Urinary bladder (tissue), 4 donors: ENCODE measurements around the gene CTXN3. TPM values are rescaled to one million over a fixed set of nuclear protein-coding genes. Genes with fewer than 3 reads are reported as not detected.

ENCODE experiments used
- DNase-seq: peaks from one replicate; pipeline ENCODE4 v3.0.0-alpha.2; 2015; ENCODE audit errors: extremely low spot score
- H3K27ac ChIP-seq: one replicate; pipeline ENCODE4 v1.5.1; 2013; ENCODE audit warnings: low read depth, mild to moderate bottlenecking, moderate library complexity
- H3K36me3 ChIP-seq: one replicate; pipeline ENCODE4 v1.6.1; 2013; ENCODE audit warnings: mild to moderate bottlenecking, moderate library complexity; ENCODE audit not compliant: insufficient read depth
- H3K4me1 ChIP-seq: one replicate; pipeline ENCODE4 v1.6.1; 2013; ENCODE audit warnings: mild to moderate bottlenecking, moderate library complexity; ENCODE audit not compliant: insufficient read depth
- H3K4me3 ChIP-seq: one replicate; pipeline ENCODE4 v1.5.1; 2013; ENCODE audit warnings: low read depth, low read length
- WGBS: extraction: QIAGEN DNeasy Blood & Tissue Kit; methylation state at CpG from one replicate; pipeline ENCODE4 v1.1.7; 2013; 5-methylcytosine and 5-hydroxymethylcytosine counted together
- polyA plus RNA-seq: library from polyadenylated mRNA; stranded (reverse); fragments of 200-250 nt; gene quantifications from one replicate; pipeline ENCODE4 v1.2.3, GENCODE V29; 2013
- total RNA-seq: library from RNA; depleted of rRNA; stranded (reverse); fragments of >200 nt; gene quantifications from one replicate; pipeline ENCODE4 v1.2.3, GENCODE V29; 2014
- donor health status: healthy with polysubstance abuse.
- donor health status: healthy.

The CTXN3 gene
- total RNA-seq: 1.1 TPM
- 0.06 TPM for polyA plus RNA-seq

DNA sequence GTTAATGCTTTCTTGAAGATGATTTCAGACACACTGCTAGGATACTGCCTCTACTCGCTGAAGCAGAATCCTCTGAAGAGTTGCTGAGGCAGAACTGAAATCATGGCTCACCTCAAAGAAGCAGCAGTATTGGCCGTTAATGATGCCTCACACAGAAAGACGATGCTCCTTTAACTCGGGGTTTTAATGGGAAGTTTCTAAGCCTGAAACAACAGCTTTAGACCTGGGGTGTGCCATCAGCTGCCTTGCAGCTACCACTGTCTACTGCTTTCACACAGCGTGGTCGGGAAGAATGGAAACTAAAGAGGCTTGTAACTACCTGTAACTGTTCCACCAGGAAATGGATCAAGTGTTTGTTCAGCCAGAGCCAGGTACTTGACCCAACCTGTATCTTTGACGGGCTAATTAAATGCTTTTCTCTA is at the start of gene CTXN3:
TSS of gene CTXN3 (plus strand) at position 65 of the 422 bp plus-strand sequence. CDS start 8,440 bp downstream, outside the sequence.
- Histone ChIP-seq H3K4me3 (no peak within 1 kb of the TSS), H3K4me1 (no peaks in the 10 kb centered on the region), H3K27ac (no peak within 1 kb of the TSS), H3K36me3 (no peaks in the 10 kb centered on the region)
- 79% methylated on average over 7 of the region's 7 CpGs for WGBS
- no peak for DNase-seq

DNA sequence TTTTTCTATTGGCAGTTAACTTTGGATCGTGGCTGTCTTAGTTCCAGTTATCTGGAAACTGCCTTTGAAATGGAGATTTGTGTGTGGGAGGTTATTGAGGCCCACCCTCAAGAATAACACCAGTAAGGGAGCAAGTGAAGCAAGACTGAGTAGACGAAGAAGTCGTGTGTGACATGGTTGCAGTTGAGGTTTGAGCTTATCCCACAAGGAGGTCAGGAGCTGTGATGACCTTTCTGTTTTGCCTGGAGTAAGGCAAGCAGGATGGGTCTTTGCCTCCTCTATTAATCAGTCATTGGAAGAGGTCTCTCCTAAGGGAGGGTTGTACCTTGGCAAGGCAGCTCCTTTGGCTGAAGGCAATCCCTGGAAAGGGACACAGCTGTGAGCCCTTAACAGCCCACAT is 49.6 kb upstream of the CTXN3 start:
- no peak for DNase-seq
- no peaks in the 10 kb centered on the region for H3K36me3 ChIP-seq
- H3K4me3 ChIP-seq: no peak overlapping the region
- no peak overlapping the region for H3K27ac ChIP-seq
- no peaks in the 10 kb centered on the region for H3K4me1 ChIP-seq
- WGBS: 74% methylated on average over 3 of the region's 3 CpGs

DNA sequence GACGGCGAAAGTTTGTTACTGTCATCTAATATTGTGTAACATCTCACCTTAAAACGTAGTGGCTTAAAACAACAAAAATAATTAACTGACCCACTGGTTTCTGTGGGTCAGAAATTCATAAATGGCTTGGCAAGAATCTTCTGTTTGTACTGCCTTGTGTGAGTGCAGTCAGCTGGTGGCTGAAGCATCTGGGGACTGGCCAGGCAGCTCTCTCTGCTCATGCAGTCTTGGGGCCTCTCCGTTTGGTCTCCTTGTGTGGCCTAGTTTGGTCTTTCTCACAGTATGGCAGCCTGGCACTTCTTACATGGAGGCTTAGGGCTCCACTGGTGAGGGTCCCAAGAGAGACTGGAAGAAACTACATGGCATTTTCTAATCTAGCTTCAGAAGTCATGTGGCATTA is 49.0 kb upstream of the CTXN3 start:
- H3K27ac ChIP-seq: no peak overlapping the region
- H3K36me3 ChIP-seq: no peaks in the 10 kb centered on the region
- H3K4me3 ChIP-seq: no peak overlapping the region
- 64% methylated on average over 4 of the region's 4 CpGs for WGBS
- H3K4me1 ChIP-seq: no peaks in the 10 kb centered on the region
- DNase-seq: no peak

DNA sequence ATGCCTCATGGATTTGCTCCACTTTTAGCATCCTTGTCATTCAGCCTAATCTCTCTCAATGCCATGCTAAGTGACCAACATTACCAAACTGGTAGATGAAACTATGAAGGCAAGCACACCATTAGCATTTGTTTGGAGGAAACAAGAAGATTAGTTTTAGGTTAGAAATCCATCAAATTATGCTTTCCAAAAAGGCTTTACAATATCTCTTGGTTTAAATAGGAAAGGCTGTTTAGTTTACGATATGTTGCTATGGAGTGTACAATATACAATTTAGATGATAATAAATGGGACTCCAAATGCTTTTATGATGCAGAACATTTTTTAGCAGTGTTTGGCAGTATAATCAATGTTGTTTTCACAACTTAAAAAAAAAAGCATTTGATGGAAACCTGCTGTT is 47.8 kb upstream of the CTXN3 start:
- no peak overlapping the region for H3K4me3 ChIP-seq
- WGBS: 47% methylated on average over 1 of the region's 1 CpG
- no peaks in the 10 kb centered on the region for H3K4me1 ChIP-seq
- no peak overlapping the region for H3K27ac ChIP-seq
- H3K36me3 ChIP-seq: no peaks in the 10 kb centered on the region
- DNase-seq: no peak

DNA sequence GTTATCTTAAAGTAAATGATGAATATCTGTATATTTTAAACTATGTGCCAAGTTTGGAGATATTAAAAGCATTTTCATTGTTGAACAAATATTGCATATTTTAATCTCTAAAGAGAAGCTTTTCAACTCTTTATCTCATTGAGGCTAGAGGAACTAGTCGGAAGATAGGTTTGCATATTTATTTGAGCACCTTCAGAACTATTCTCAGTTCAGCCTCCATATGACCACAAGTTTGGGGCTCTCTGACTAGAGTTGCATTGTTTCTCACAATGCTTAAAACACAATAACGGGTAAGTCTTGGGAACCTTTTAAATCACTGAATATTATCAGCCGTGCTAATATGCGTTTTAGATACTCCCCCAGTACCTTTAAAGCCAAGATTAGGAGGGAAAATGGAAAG is 47.3 kb upstream of the CTXN3 start:
- H3K36me3 ChIP-seq: no peaks in the 10 kb centered on the region
- no peaks in the 10 kb centered on the region for H3K4me1 ChIP-seq
- H3K27ac ChIP-seq: no peak overlapping the region
- DNase-seq: no peak
- no peak overlapping the region for H3K4me3 ChIP-seq
- 78% methylated on average over 4 of the region's 4 CpGs for WGBS

DNA sequence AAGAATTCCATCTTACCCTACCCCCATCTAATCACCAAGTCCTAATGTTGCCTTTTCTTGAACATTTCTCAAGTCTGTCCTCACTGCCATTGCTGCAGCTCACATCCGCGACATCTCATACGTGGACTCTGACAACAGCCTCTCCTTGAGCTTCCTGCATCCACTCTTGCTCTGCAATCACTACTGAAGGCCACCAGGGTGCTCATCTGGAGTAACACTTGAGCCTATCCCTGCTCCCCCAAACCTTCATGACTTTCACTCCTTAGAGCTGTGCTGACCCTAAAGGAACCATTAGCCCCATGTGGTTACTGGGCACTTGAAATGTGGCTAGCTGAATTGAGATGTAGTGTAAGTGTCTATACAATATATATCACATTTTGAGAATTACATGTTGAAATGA is 46.4 kb upstream of the CTXN3 start:
- no peaks in the 10 kb centered on the region for H3K4me1 ChIP-seq
- 97% methylated on average over 3 of the region's 3 CpGs for WGBS
- no peak overlapping the region for H3K27ac ChIP-seq
- H3K4me3 ChIP-seq: no peak overlapping the region
- DNase-seq: no peak
- H3K36me3 ChIP-seq: no peaks in the 10 kb centered on the region

DNA sequence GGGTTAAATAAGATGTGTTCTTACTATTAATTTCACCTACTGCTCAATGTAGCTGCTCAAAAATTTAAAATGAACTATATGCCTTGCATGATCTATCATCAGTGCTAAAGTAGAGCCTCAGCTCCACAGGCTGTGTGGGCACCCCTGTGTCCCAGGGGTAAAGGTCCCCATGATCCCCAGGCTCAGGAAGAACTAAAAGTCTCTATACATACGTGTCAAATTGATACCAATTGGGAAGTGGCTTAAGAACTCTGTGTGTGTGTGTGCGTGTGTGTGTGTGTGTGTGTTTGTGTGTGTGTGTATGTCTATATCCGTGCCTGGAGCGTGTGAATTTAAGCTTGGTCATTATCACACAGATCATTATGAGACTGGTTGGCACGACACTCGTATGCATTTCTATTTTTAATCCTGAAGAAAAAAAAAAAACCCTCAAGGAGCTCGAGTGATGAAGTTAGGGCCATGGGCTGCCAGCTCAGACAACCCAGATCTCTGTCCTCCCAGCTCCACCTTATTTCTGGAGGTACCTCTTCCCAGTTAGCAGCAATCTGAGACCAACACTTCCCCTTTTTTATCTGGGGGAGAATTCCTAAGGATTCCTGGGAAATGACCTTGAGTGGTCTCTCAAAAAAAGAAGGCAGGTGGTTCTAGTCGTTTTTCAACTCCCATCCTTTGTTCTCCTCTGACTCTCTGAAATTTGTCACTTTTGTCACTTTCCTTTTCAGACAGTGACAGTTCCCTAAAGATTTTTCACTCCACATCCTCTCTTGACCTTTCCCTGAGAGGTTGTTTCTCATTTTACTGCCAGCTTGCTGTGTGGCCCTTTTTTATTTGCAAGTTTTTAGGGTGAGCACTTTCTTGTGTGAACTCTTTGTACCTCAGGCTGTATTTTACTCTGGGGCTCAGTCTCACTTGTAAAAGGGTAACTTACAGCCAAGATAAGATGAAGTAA is 45.7 kb upstream of the CTXN3 start:
- 50% methylated on average over 8 of the region's 8 CpGs for WGBS

DNA sequence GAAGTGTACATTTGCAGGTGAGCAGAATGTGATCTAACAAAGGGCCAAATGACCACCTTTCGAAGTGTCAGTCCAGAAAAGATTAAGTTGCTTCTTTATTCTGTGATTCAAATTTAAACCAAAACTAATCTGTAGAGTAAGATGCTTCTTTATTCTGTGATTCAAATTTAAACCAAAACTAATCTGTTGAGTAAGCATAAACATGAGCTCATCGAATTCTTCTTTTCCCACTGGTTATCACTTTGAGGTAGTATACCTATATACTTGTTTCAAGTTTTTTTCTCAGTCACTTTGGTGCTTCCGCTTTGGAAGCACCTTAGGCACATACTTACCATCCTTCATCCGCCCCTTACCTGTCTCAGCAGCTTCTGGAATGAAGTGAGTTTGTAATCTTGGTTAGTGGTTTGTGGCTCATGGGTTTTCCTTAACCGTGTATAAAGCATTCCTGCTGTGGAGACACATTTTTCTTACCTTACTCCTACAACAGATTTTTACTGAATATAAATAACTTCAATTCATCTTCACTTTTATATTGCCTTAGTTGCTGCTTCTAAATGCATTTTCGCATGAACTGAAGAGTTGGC is 40.7 kb upstream of the CTXN3 start:
- no peak for DNase-seq
- H3K36me3 ChIP-seq: no peaks in the 10 kb centered on the region
- H3K4me1 ChIP-seq: no peaks in the 10 kb centered on the region
- no peak overlapping the region for H3K27ac ChIP-seq
- no peak overlapping the region for H3K4me3 ChIP-seq
- 83% methylated on average over 6 of the region's 6 CpGs for WGBS

More for the DNA sequence above, 45.7 kb upstream of the CTXN3 start:
- H3K4me3 ChIP-seq: no peak overlapping the region
- no peak for DNase-seq
- no peaks in the 10 kb centered on the region for H3K36me3 ChIP-seq
- H3K27ac ChIP-seq: no peak overlapping the region
- no peaks in the 10 kb centered on the region for H3K4me1 ChIP-seq

DNA sequence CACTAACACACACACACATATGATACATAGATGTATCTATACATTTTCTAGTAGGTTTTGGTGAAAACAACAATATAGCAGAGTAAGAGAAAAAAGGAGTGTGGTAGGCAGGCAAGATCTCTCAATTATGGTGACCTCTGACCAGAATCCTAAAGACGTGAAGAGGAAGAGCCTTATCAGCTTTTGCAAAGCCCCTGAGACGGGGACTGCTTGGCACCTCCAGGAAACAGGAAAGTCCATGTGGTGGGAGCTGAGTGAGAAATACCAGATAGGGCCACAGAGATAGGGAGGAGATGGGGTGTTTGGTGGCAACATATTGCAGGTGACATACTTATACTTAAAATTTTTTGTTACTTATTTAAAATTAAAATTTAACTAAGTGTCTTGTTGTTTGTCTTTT is 39.9 kb upstream of the CTXN3 start:
- Histone ChIP-seq H3K4me1 (no peaks in the 10 kb centered on the region), H3K27ac (no peak overlapping the region), H3K36me3 (no peaks in the 10 kb centered on the region), H3K4me3 (no peak overlapping the region)
- 55% methylated on average over 2 of the region's 2 CpGs for WGBS
- no peak for DNase-seq

DNA sequence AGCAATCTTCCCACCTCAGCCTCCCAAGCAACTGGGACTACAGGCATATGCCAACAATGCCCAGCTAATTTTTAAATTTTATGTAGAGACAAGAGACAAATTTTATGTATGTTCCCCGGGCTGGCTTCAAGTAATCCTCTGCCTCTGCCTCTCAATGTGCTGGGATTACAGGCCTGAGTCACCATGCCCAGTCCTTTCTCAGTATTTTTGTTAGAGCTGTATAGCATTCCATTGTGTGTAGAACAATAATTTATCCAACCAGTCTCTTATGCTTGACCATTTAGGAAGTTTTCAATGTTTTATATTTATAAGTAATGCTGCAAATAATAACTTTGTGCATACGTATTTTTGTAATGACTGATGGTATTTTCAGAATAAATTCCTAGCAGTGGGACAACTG is 38.9 kb upstream of the CTXN3 start:
- no peaks in the 10 kb centered on the region for H3K4me1 ChIP-seq
- DNase-seq: no peak
- H3K4me3 ChIP-seq: no peak overlapping the region
- no peaks in the 10 kb centered on the region for H3K36me3 ChIP-seq
- no peak overlapping the region for H3K27ac ChIP-seq
- WGBS: 91% methylated on average over 2 of the region's 2 CpGs

DNA sequence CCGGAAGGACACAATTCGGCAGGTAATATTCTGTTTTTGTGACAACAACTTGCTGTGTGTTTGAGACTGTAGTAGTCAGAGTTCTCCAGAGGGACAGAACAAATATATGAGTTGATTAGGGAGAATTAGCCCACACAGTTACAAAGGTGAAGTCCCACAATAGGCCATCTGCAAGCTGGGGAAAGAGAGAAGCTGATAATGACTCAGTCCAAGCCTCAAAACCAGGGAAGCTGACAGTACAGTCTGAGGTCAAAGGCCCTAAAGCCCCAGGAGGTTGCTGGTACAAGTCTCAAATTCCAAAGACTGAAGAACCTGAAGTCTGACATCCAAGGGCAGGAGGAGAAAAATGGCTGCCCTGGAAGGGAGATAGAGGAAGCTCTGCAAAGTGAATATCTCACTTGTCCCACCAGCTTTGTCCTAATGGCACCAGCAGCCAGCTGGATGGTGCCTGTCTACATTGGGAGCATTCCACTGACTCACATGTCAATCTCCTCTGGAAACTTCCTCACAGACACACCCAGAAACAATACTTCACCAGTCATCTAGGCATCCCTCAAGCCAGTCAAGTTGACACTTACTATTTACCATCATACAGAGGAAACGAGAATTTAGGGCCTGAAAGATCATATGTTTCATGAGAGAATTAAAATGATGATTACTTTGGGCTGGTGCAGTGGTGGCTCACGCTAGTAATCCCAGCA is 36.3 kb upstream of the CTXN3 start:
- no peak for DNase-seq
- H3K4me3 ChIP-seq: no peak overlapping the region
- no peaks in the 10 kb centered on the region for H3K36me3 ChIP-seq
- WGBS: 94% methylated on average over 4 of the region's 4 CpGs
- no peak overlapping the region for H3K27ac ChIP-seq
- H3K4me1 ChIP-seq: no peaks in the 10 kb centered on the region

DNA sequence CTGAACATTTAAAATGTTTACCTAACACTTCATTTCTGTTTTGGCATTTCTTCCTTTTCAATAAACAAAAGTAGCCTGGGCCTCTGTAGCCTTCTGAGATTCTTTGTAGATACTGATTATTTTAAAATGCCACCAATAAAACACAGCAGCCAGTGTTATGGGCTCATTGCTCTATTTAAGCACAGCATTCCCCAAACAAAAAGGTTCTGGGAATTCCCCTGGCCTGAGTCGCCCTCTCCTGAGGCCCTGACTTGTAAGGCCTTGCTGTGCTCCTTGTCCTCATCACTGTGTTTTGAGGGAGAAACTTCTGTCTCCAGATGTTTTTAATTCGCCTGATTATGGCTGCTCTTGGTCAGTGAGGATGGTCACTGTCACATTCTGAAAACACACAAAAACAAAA is 33.0 kb upstream of the CTXN3 start:
- DNase-seq: no peak
- Histone ChIP-seq H3K27ac (no peak overlapping the region), H3K4me3 (no peak overlapping the region), H3K36me3 (peaks cover 2% of the 10 kb centered on the region), H3K4me1 (no peaks in the 10 kb centered on the region)
- 51% methylated on average over 2 of the region's 2 CpGs for WGBS

DNA sequence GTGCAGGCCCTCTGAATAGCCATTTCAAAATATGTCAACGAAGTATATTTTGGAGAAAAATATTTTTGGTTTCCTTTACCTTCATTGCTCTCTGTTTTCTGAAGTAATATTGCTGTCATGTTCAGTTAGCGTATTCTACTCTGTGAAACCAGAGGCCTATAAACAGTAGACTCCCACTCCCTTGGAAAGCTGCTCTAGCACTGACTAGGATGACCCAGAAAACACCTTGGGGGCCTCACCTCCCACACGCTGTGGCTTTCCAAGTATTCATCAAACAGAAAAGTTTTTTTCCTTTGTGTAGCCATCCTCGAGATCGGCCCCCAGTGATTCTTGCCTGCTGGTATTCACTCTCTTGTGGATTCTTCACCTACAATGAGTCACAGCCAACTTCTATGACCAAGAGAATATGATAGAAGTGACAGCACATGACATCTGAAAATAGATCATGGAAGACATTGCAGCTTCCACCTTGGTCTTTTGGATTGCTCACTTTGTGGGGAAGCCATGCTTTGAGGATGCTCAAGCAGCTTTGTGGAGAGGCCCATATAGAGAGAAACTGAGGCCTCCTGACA is 28.9 kb upstream of the CTXN3 start:
- H3K4me3 ChIP-seq: no peak overlapping the region
- H3K4me1 ChIP-seq: no peaks in the 10 kb centered on the region
- WGBS: 91% methylated on average over 5 of the region's 5 CpGs
- no peak for DNase-seq
- no peak overlapping the region for H3K27ac ChIP-seq
- H3K36me3 ChIP-seq: peaks cover 2% of the 10 kb centered on the region
